Epithelial cell of proximal tubule (primary cell): ENCODE measurements around the gene TIMELESS. TPM values are rescaled to one million over a fixed set of nuclear protein-coding genes. Genes with fewer than 3 reads are reported as not detected.

ENCODE experiments used
- DNase-seq: peaks from one replicate; pipeline ENCODE4 v3.0.0-alpha.2; 2011; ENCODE audit warnings: low read depth
- H3K4me3 ChIP-seq: 2 replicates; pipeline ENCODE4 v1.5.1; 2011; ENCODE audit warnings: low read depth, mild to moderate bottlenecking, low read length
- total RNA-seq: library from RNA; depleted of rRNA; stranded (reverse); fragments of >200 nt; gene quantifications from 2 replicates; pipeline ENCODE4 v1.2.3, GENCODE V29; 2015
- TF ChIP-seq, protein P1 (sequence below): conservative IDR thresholded peaks from 2 replicates; pipeline ENCODE4 v1.5.1; 2012; ENCODE audit warnings: low read depth, mild to moderate bottlenecking, low read length

TIMELESS gene
- total RNA-seq, 1 donor from 2014 or later = 30.2 TPM

DNA sequence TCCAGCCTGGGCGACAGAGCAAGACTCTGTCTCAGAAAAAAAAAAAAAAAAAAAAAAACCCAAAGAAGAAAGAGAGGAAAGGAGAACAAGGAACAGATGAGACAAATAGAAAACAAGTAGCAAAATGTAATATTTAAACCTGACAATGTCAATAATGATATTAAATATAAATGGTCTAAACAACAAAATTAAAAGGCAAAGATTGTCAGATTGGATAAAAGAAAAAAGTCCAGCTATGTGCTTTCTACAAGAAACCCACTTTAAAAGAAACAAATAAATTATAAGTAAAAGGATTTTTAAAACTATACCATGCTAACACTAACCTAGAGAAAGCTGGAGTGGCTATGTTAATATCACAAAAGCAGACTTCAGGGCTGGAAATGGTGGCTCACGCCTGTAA is 56.9 kb downstream of the TIMELESS start:
- no peak for DNase-seq
- TF ChIP-seq, protein P1, sequence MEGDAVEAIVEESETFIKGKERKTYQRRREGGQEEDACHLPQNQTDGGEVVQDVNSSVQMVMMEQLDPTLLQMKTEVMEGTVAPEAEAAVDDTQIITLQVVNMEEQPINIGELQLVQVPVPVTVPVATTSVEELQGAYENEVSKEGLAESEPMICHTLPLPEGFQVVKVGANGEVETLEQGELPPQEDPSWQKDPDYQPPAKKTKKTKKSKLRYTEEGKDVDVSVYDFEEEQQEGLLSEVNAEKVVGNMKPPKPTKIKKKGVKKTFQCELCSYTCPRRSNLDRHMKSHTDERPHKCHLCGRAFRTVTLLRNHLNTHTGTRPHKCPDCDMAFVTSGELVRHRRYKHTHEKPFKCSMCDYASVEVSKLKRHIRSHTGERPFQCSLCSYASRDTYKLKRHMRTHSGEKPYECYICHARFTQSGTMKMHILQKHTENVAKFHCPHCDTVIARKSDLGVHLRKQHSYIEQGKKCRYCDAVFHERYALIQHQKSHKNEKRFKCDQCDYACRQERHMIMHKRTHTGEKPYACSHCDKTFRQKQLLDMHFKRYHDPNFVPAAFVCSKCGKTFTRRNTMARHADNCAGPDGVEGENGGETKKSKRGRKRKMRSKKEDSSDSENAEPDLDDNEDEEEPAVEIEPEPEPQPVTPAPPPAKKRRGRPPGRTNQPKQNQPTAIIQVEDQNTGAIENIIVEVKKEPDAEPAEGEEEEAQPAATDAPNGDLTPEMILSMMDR = no peak
- H3K4me3 ChIP-seq = no peak overlapping the region

DNA sequence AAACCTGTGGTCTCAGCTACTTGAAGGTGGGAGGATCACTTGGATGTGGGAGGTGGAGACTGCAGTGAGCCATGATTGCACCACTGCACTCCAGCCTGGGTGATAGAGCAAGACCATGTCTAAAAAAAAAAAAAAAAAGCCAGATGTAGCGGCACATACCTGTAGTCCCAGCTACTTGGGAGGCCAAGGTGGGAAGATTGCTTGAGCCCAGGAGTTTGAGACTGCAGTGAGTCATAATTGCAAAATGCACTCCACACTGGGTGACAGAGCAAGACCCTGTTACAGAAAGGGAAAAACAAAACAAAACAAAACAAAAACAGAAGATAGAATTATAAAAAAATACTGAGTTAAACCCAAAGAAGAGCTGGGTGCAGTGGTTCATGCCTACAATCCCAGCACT is 57.5 kb downstream of the TIMELESS start:
- no peak for DNase-seq
- TF ChIP-seq, protein P1 = no peak

DNA sequence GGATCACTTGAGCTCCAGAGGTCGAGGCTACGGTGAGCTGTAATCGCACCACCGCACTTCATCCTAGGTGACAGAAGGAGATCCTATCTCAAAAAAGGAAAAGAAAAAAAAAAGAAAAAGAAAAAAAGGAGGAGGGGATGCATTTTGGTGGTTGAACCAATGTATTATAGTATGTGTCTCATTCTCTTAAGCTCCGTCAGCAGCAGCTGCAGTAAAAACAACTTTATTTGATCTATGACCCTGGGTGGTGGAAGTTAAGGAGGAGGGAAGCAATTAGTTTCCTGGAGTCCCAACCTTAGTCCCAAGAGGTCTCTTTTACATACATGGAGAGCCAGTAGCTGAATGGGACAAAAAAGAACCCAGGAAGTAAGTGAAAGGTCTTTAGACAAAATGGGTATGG is 59.8 kb downstream of the TIMELESS start:
- no peak overlapping the region for H3K4me3 ChIP-seq
- no peak for DNase-seq
- TF ChIP-seq, protein P1 = no peak

More for the DNA sequence above, 57.5 kb downstream of the TIMELESS start:
- H3K4me3 ChIP-seq = no peak overlapping the region

DNA sequence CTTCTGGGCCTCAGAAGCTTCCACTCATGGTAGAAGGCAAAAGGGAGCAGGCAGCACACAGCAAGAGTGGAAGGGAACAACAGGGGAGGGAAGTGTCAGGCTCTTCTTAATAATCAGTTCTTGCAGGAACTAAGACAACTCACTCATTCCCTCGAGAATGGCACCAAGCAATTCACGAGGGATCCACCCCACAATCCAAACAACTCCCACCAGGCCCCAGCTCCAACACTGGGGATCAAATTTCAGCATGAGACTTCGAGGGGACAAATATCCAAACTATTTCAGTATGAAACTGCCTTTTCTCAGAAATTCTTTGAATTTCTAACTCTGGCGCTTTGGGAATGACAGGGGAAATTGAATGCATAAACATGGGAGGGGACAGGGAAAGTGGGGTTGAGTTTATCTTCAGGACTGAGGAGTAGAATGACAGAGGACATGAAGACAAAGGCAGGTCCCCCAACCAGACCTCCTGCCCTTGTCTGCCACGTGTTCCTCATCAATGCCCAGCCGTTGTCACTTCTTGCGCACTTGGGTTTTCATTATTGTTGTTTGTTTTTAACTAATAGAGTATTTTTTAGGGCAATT is 62.0 kb downstream of the TIMELESS start:
- TF ChIP-seq, protein P1 = no peak
- H3K4me3 ChIP-seq = no peak overlapping the region
- DNase-seq = no peak

DNA sequence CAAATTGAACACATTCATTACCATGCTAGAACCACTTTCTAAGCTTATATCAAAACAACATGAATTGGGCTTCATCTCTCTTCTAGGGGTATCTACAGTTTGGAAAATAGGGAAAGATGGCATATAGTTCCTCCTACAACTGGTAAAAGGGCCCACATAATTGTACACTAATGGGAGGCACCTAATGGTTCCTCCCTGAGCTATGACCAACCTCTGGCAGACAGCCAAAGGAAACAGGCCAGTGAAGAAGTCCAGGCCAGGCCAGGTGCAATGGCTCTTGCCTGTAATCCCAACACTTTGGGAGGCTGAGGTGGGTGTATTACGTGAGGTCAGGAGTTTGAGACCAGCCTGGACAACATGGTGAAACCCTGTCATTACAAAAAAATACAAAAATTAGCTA is 63.4 kb downstream of the TIMELESS start:
- TF ChIP-seq, protein P1 = no peak
- H3K4me3 ChIP-seq = no peak overlapping the region
- no peak for DNase-seq

DNA sequence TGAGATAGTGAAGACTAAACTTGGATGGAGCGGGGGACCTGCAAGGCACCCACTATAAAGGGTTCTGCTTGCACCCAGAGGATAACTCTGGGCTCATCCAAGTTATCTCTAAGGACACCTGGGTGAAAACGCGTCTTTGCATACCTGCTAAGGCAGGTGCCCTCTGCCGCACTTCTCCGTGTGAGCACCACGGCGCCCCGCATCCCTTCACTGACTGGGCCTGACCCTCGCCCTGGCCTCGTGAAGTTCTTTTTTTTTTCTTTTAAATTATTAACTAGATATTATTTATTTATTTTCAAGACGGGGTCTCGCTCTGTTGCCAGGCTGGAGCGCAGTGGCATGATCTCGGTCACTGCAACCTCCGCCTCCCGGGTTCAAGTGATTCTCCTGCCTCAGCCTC is 66.6 kb downstream of the TIMELESS start:
- TF ChIP-seq, protein P1 = no peak
- no peak overlapping the region for H3K4me3 ChIP-seq
- DNase-seq = no peak

DNA sequence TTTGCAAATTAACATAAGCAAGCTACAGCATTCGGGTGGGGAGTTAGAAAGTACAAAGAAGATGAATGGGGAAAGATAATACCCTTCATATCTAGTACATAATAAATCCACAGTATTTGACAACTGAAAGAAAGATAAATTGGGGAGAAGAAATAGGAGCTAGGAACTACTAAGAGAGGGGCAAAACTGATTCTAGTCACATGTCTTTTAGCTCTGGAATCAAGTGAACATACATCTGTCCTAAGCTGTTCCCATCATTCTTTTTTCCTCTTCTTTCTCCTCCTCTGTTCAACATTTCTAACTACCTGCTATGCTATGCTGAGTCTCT is 71.3 kb downstream of the TIMELESS start:
- no peak for DNase-seq
- H3K4me3 ChIP-seq = no peak overlapping the region
- TF ChIP-seq, protein P1 = no peak
